OCI-LY7 (cell line): ENCODE measurements around the gene TMPRSS6. TPM values are rescaled to one million over a fixed set of nuclear protein-coding genes. Genes with fewer than 3 reads are reported as not detected.

Experiments used
- BruUV-seq: library from RNA; stranded (reverse); fragments of 400-500 nt; replicated peaks from 2 replicates; lab custom pipeline; 2021; lab: Mats Ljungman, UMichigan
- CTCF ChIA-PET: fragments of 300-600 bp; sonication (Branson Sonifier 250); formaldehyde crosslinking; loops from one replicate; lab custom pipeline; 2022; ENCODE audit warnings: antibody characterized with exemption; ENCODE audit not compliant: unreplicated experiment; lab: Charles Lee
- POLR2A ChIA-PET: fragments of 300-600 bp; sonication (Branson Sonifier 250); formaldehyde crosslinking; loops from one replicate; lab custom pipeline; 2022; ENCODE audit warnings: antibody characterized with exemption; lab: Charles Lee
- DNase-seq: peaks from one replicate; pipeline ENCODE4 v3.0.0-alpha.2; 2015; ENCODE audit warnings: low spot score
- H2AFZ ChIP-seq: fragments of 200-600 bp; sonication (generic), shearing (Covaris generic); 2 replicates; pipeline ENCODE4 v1.6.1; 2014; ENCODE audit warnings: mild to moderate bottlenecking, antibody characterized with exemption, low read length, moderate library complexity
- H3K27ac ChIP-seq: fragments of 200-600 bp; sonication (generic); 2 replicates; pipeline ENCODE4 v1.5.1; 2014; ENCODE audit warnings: mixed run types, low read depth, mild to moderate bottlenecking, moderate library complexity, low read length, inconsistent platforms; ENCODE audit not compliant: poor library complexity, severe bottlenecking
- H3K36me3 ChIP-seq: fragments of 200-600 bp; sonication (generic); 2 replicates; pipeline ENCODE4 v1.6.1; 2014; ENCODE audit warnings: mild to moderate bottlenecking, antibody characterized with exemption, low read length, moderate library complexity, mixed read lengths; ENCODE audit not compliant: insufficient read depth
- H3K4me1 ChIP-seq: fragments of 200-600 bp; sonication (generic); 2 replicates; pipeline ENCODE4 v1.5.1; 2014; ENCODE audit warnings: mild to moderate bottlenecking, low read length; ENCODE audit not compliant: insufficient read depth, poor library complexity, severe bottlenecking
- H3K4me2 ChIP-seq: fragments of 200-600 bp; sonication (generic); 2 replicates; pipeline ENCODE4 v1.6.1; 2014; ENCODE audit warnings: mild to moderate bottlenecking, low read length
- H3K4me3 ChIP-seq: fragments of 200-600 bp; sonication (generic); 2 replicates; pipeline ENCODE4 v1.5.1; 2014; ENCODE audit warnings: mild to moderate bottlenecking, low read depth, low read length; ENCODE audit not compliant: poor library complexity, severe bottlenecking
- H3K79me2 ChIP-seq: fragments of 200-600 bp; sonication (generic); 2 replicates; pipeline ENCODE4 v1.6.1; 2016; ENCODE audit warnings: low read depth, mild to moderate bottlenecking, low read length, moderate library complexity, mixed read lengths; ENCODE audit not compliant: insufficient read depth
- H3K9me2 ChIP-seq: fragments of 200-600 bp; sonication (generic); 2 replicates; pipeline ENCODE4 v1.6.1; 2016; ENCODE audit warnings: mild to moderate bottlenecking, low read length, mixed read lengths; ENCODE audit not compliant: insufficient read depth
- H3K9me3 ChIP-seq: fragments of 200-600 bp; sonication (generic); 2 replicates; pipeline ENCODE4 v1.6.1; 2014; ENCODE audit warnings: mild to moderate bottlenecking, mixed run types, low read length, mixed read lengths
- H4K20me1 ChIP-seq: fragments of 200-600 bp; sonication (generic); 2 replicates; pipeline ENCODE4 v1.6.1; 2014; ENCODE audit warnings: mild to moderate bottlenecking, antibody characterized with exemption, low read length, moderate library complexity, mixed read lengths; ENCODE audit not compliant: insufficient read depth
- CTCF ChIP-seq: fragments of 200-600 bp; sonication (generic); conservative IDR thresholded peaks from 2 replicates; pipeline ENCODE4 v1.5.1; 2014; ENCODE audit warnings: mild to moderate bottlenecking, antibody characterized with exemption, low read length, moderate library complexity, mixed read lengths
- EZH2phosphoT487 ChIP-seq: fragments of 200-600 bp; sonication (generic); IDR thresholded peaks from 2 replicates; pipeline ENCODE4 v1.6.1; 2018; ENCODE audit warnings: low read depth, borderline replicate concordance, mild to moderate bottlenecking, mixed run types, antibody characterized with exemption, low read length, moderate library complexity, mixed read lengths
- intact Hi-C: fragments of 100-400 bp; cut with micrococcal nuclease; formaldehyde crosslinking; loops from one replicate; pipeline ENCODE4 v1.10.0; 2022; ENCODE audit not compliant: unreplicated experiment
- total RNA-seq, 2 experiments: library from RNA; depleted of rRNA in 1 of 2; stranded (reverse); fragments of >200 nt in 1 of 2; shearing (Covaris generic) in 1 of 2; gene quantifications; 2 replicates each; pipeline ENCODE4 v1.2.3, GENCODE V29; 2014 to 2022

The TMPRSS6 gene
- total RNA-seq, 2 experiments from 2014 or later: not detected

- no peaks in the 10 kb centered on the region for H3K9me3 ChIP-seq
- DNase-seq: no peak
- H3K27ac ChIP-seq: no peak overlapping the region
- H3K4me2 ChIP-seq: no peak overlapping the region
- H3K4me3 ChIP-seq: no peak overlapping the region
- H4K20me1 ChIP-seq: no peaks in the 10 kb centered on the region
- intact Hi-C loops: no loop called here
- H2AFZ ChIP-seq: no peak overlapping the region
- BruUV-seq: no TSS peak
- no peaks in the 10 kb centered on the region for H3K36me3 ChIP-seq
- H3K4me1 ChIP-seq: no peaks in the 10 kb centered on the region
- CTCF ChIA-PET: no interaction called here
- no peaks in the 10 kb centered on the region for H3K79me2 ChIP-seq
- POLR2A ChIA-PET: no interaction called here
- TF ChIP-seq EZH2phosphoT487 (no peak), CTCF (no peak)
- H3K9me2 ChIP-seq: no peaks in the 10 kb centered on the region
Measured at GRCh38 chr22:37120569-37121340, 11.2 kb upstream of the TMPRSS6 start.

GRCh38 chr22:37119872-37120271 lies 10.4 kb upstream of the TMPRSS6 start:
- Histone ChIP-seq H3K4me1 (no peaks in the 10 kb centered on the region), H3K79me2 (no peaks in the 10 kb centered on the region), H4K20me1 (no peaks in the 10 kb centered on the region), H3K4me3 (no peak overlapping the region), H3K36me3 (no peaks in the 10 kb centered on the region), H3K4me2 (no peak overlapping the region), H3K9me3 (no peaks in the 10 kb centered on the region), H3K27ac (no peak overlapping the region), H3K9me2 (no peaks in the 10 kb centered on the region), H2AFZ (no peak overlapping the region)
- no TSS peak for BruUV-seq
- intact Hi-C loops: no loop called here
- ChIA-PET CTCF (no interaction called here), POLR2A (interaction anchor here (0.7 kb wide), 1 partner anchor 684 kb away, joined by 3 read pairs; no protein-coding TSS in a partner anchor)
- TF ChIP-seq CTCF (no peak), EZH2phosphoT487 (no peak)
- DNase-seq: no peak

DNA sequence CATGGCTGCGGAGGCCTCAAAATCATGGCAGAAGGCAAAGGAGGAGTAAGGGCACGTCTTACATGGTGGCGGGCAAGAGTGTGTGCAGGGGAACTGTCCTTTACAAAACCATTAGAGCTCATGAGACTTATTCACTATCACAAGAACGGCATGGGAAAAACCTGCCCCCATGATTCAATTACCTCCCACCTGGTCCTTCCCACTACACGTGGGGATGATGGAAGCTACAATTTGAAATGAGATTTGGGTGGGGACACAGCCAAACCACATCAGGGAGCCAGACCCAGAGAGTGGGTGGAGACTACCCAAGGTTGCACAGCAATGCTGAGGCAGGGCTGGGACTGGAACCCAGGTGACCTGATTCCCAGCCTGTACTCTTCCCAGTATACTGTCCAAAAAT lies 8.6 kb upstream of the TMPRSS6 start:
- Histone ChIP-seq H3K4me2 (no peak overlapping the region), H3K27ac (no peak overlapping the region), H3K9me2 (no peaks in the 10 kb centered on the region), H3K9me3 (no peaks in the 10 kb centered on the region), H3K4me1 (no peaks in the 10 kb centered on the region), H4K20me1 (no peaks in the 10 kb centered on the region), H3K36me3 (no peaks in the 10 kb centered on the region), H2AFZ (no peak overlapping the region), H3K4me3 (no peak overlapping the region), H3K79me2 (no peaks in the 10 kb centered on the region)
- ChIA-PET POLR2A (no interaction called here), CTCF (no interaction called here)
- TF ChIP-seq EZH2phosphoT487 (no peak), CTCF (no peak)
- DNase-seq: no peak
- intact Hi-C loops: no loop called here
- no TSS peak for BruUV-seq
